ENCODE results near the gene CCN5. TPM values are rescaled to one million over a fixed set of nuclear protein-coding genes. Genes with fewer than 3 reads are reported as not detected.

The CCN5 gene
- total RNA-seq, 1 experiment from 2014 or later: 0.20 TPM

GRCh38 chr20:44743080-44743701 is 28.0 kb downstream of the CCN5 start:
- no TSS peak for BruUV-seq (replicated peaks)
- H3K4me1 ChIP-seq (replicated peaks; ENCODE audit: insufficient read depth): peaks cover 22% of the 10 kb centered on the region
- no peak for DNase-seq
- H2AFZ ChIP-seq: no peak overlapping the region
- no peaks in the 10 kb centered on the region for H3K9me2 ChIP-seq (ENCODE audit: insufficient read depth)
- no peak overlapping the region for H3K4me2 ChIP-seq
- H3F3A ChIP-seq (ENCODE audit: insufficient read depth, low read depth): peaks cover 21% of the 10 kb centered on the region
- no peaks in the 10 kb centered on the region for H3K9me3 ChIP-seq (ENCODE audit: insufficient read depth, low read depth)
- TF ChIP-seq CTCF (conservative IDR thresholded peaks at IDR 0.05) (no peak), EZH2 (IDR thresholded peaks at IDR 0.05; ENCODE audit: low read depth) (no peak)
- H4K20me1 ChIP-seq (ENCODE audit: insufficient read depth): peaks cover 5% of the 10 kb centered on the region
- no peaks in the 10 kb centered on the region for H3K36me3 ChIP-seq (ENCODE audit: low read depth)
- ChIA-PET POLR2A (ENCODE audit: unreplicated experiment) (no interaction called here), CTCF (interaction anchor here (0.5 kb wide), 1 partner anchor 124 kb away, joined by 9 read pairs; no protein-coding TSS in a partner anchor)
- intact Hi-C loops (cut with micrococcal nuclease; ENCODE audit: unreplicated experiment): no loop called here
- H3K79me2 ChIP-seq (ENCODE audit: low read depth): no peaks in the 10 kb centered on the region
- H3K27ac ChIP-seq: no peak overlapping the region
- H3K4me3 ChIP-seq: no peak overlapping the region
- peaks cover 45% of the 10 kb centered on the region for H3K27me3 ChIP-seq (ENCODE audit: insufficient read depth, low read depth)

GRCh38 chr20:44743916-44744655 is 28.9 kb downstream of the CCN5 start:
- BruUV-seq (replicated peaks): no TSS peak
- POLR2A ChIA-PET (ENCODE audit: unreplicated experiment): no interaction called here
- Histone ChIP-seq H2AFZ (no peak overlapping the region), H4K20me1 (ENCODE audit: insufficient read depth) (peaks cover 5% of the 10 kb centered on the region), H3K27me3 (ENCODE audit: insufficient read depth, low read depth) (peaks cover 45% of the 10 kb centered on the region), H3F3A (ENCODE audit: insufficient read depth, low read depth) (peaks cover 22% of the 10 kb centered on the region), H3K4me2 (no peak overlapping the region), H3K9me3 (ENCODE audit: insufficient read depth, low read depth) (no peaks in the 10 kb centered on the region), H3K27ac (no peak overlapping the region), H3K36me3 (ENCODE audit: low read depth) (no peaks in the 10 kb centered on the region), H3K79me2 (ENCODE audit: low read depth) (no peaks in the 10 kb centered on the region), H3K4me3 (no peak overlapping the region), H3K4me1 (replicated peaks; ENCODE audit: insufficient read depth) (peaks cover 22% of the 10 kb centered on the region), H3K9me2 (ENCODE audit: insufficient read depth) (no peaks in the 10 kb centered on the region)
- CTCF ChIA-PET: interaction anchor here (0.5 kb wide), 1 partner anchor 123 kb away, joined by 9 read pairs; no protein-coding TSS in a partner anchor
- TF ChIP-seq EZH2 (IDR thresholded peaks at IDR 0.05; ENCODE audit: low read depth) (no peak), CTCF (conservative IDR thresholded peaks at IDR 0.05) (no peak)
- intact Hi-C loops (cut with micrococcal nuclease; ENCODE audit: unreplicated experiment): no loop called here
- no peak for DNase-seq

- no TSS peak for BruUV-seq (replicated peaks)
Measured at GRCh38 chr20:44745122-44745597, 30.0 kb downstream of the CCN5 start.

More at GRCh38 chr20:44745122-44745597, 30.0 kb downstream of the CCN5 start:
- no peak for DNase-seq
- CTCF ChIA-PET: no interaction called here
- POLR2A ChIA-PET (ENCODE audit: unreplicated experiment): no interaction called here
- intact Hi-C loops (cut with micrococcal nuclease; ENCODE audit: unreplicated experiment): loop anchor here (5.0 kb wide), 2 partner anchors 133 to 358 kb away; no protein-coding TSS in a partner anchor
- Histone ChIP-seq H2AFZ (no peak overlapping the region), H3K4me2 (peak overlapping the region; percentile 69; the same call in 1 of the 2 replicates), H3K4me3 (no peak overlapping the region), H3K27me3 (ENCODE audit: insufficient read depth, low read depth) (peaks cover 42% of the 10 kb centered on the region), H3K9me3 (ENCODE audit: insufficient read depth, low read depth) (no peaks in the 10 kb centered on the region), H3K79me2 (ENCODE audit: low read depth) (no peaks in the 10 kb centered on the region), H3K9me2 (ENCODE audit: insufficient read depth) (no peaks in the 10 kb centered on the region), H3K27ac (no peak overlapping the region), H3F3A (ENCODE audit: insufficient read depth, low read depth) (peaks cover 22% of the 10 kb centered on the region), H3K4me1 (replicated peaks; ENCODE audit: insufficient read depth) (peaks cover 22% of the 10 kb centered on the region), H4K20me1 (ENCODE audit: insufficient read depth) (peaks cover 5% of the 10 kb centered on the region), H3K36me3 (ENCODE audit: low read depth) (no peaks in the 10 kb centered on the region)
- TF ChIP-seq EZH2 (IDR thresholded peaks at IDR 0.05; ENCODE audit: low read depth) (no peak), CTCF (conservative IDR thresholded peaks at IDR 0.05) (no peak)

All from PC-9 (cell line).